ENCODE results near the gene MAGEF1.

DNA sequence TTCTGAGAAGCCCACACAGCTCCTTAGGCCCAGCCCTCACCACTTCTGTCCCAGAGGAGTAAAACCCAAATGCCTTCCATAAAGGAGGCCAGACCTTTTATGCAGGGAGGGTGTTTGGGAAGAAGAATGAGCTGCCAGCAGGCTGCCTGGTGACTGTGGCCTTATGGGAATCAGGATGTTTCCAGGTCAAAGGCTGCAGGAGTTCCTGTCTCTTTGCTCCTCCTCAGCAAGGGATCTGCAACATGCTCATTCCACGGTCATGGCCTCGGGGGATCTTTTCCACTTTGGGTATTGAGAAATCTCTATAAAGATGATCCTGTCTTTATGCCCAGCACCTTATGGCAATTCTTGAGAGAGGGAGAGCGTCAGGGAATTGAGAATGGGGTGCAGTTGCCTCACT, 25.2 kb upstream of the MAGEF1 start:
- TF ChIP-seq YY1 (IDR thresholded peaks at IDR 0.05; ENCODE audit: insufficient read depth, insufficient read length) = no peak
- TF ChIP-seq ZNF274 (IDR thresholded peaks at IDR 0.05; ENCODE audit: low read depth, low read length) = no peak
